GM13977 (cell line): ENCODE results near the gene GRIK2.

Experiments used
- DNase-seq: peaks from one replicate; pipeline ENCODE4 v3.0.0; 2012; ENCODE audit warnings: low spot score
- CTCF ChIP-seq: IDR thresholded peaks from 2 replicates; pipeline ENCODE4 v1.5.1; 2012; ENCODE audit warnings: mild to moderate bottlenecking, control low read depth; ENCODE audit not compliant: insufficient read depth; ENCODE audit errors: extremely low read depth, missing control alignments
- in situ Hi-C: fragments of 300-500 bp; cut with MboI; formaldehyde crosslinking; loops from one replicate; pipeline ENCODE4 v1.12.0; 2022; ENCODE audit warnings: low sequenced_read_pairs, low pct_unique_long_range_greater_than_20kb, mixed read lengths, inconsistent platforms; ENCODE audit not compliant: unreplicated experiment

GRIK2 gene

GRCh38 chr6:102028176-102028575 is 634.7 kb downstream of the GRIK2 start:
- TF ChIP-seq CTCF = no peak
- in situ Hi-C loops = no loop called here
- no peak for DNase-seq

- in situ Hi-C loops = no loop called here
- no peak for TF ChIP-seq CTCF
- no peak for DNase-seq
Measured at GRCh38 chr6:102038964-102039363, 645.5 kb downstream of the GRIK2 start.

GRCh38 chr6:102039441-102039840 is 645.9 kb downstream of the GRIK2 start:
- no peak for TF ChIP-seq CTCF
- DNase-seq = no peak
- in situ Hi-C loops = no loop called here

- no peak for TF ChIP-seq CTCF
- DNase-seq = no peak
- in situ Hi-C loops = no loop called here
Measured at GRCh38 chr6:102051001-102051400, 657.5 kb downstream of the GRIK2 start.

GRCh38 chr6:102051720-102052119 is 658.2 kb downstream of the GRIK2 start:
- TF ChIP-seq CTCF = no peak
- no peak for DNase-seq
- in situ Hi-C loops = no loop called here

GRCh38 chr6:102064142-102064541 is 670.6 kb downstream of the GRIK2 start:
- TF ChIP-seq CTCF = no peak
- no peak for DNase-seq
- in situ Hi-C loops = no loop called here

- in situ Hi-C loops = no loop called here
- no peak for DNase-seq
- no peak for TF ChIP-seq CTCF
Measured at GRCh38 chr6:102066301-102066700, 672.8 kb downstream of the GRIK2 start.
